HG02970 (cell line): ENCODE results near the gene CASTOR1.

Experiments used
- ATAC-seq: cut with Tn5 transposase; IDR thresholded peaks from one replicate; pipeline ENCODE4 v1.9.1; 2021; ENCODE audit warnings: mild to moderate bottlenecking, moderate library complexity, moderate number of reproducible peaks; ENCODE audit not compliant: unreplicated experiment, low FRiP score

Gene CASTOR1

DNA sequence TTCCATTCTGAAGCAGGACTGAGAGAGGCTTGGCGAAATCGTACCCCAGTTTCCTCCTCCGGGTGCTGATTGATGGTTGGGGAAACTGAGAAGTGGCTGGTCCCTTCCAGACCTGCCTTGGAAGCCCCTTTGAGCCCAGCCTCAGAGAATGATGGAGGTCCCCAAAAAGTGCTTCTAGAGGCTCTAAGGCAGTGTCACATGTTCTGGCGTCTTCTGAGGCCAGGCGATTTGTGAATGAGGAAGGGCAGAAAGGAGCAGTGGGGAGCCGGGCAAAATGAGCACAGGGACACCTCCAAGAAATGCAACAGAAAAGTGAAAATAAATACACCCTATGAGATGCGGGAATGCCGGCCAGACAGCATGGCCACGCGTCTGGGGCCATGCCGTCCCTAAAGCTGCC lies 41.7 kb downstream of the CASTOR1 start:
- no peak for ATAC-seq

GRCh38 chr22:30246814-30247376 lies 42.4 kb downstream of the CASTOR1 start:
- ATAC-seq = no peak

- ATAC-seq = no peak
These were observed 43.1 kb downstream of the CASTOR1 start, which contains the start of gene LIF for GRCh38 chr22:30245985-30246813. TSS of gene LIF (minus strand) at chr22:30246759. CDS start at chr22:30246695, 64 bp downstream.

DNA sequence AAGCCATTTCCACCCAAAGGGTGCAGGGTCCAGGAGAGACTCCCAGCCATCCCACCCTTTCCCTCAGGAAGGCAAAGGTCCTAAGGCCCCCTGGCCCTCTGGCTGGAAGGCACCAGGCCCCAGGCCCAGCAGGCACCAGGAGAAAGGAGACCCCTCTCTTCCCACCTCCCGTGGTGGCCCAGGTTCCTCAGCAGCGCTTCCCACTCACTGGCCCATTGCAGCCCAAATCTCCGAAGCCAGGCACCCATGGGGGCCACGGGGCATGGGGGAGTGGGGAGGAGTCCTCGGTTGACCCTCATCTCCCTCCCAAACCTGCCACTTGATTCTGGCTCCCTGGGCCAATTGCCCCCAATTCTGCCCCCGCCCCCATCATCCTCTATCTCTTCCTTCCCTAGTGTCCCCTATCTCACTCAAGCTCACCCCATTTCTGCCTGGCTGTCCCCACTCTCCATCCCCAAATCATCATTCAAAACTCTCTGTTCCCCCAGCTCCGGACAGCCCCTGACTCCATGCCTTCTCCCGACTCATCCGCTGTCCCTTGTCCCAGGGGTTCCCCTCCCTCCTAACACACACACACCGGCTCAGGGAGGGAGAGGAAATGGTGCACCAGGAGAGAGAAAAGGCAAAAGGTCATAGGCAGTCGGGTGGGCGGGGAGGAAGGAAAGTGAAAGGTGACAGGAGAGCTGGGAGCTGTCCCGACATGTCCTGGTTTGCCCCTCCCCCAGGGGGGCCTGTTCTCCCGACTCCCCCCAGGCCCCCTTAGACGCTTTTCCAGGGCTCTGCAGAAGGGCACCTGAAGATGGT lies 43.9 kb downstream of the CASTOR1 start:
- no peak for ATAC-seq

- ATAC-seq = no peak
These were observed 44.7 kb downstream of the CASTOR1 start for GRCh38 chr22:30244641-30245040.

GRCh38 chr22:30244066-30244465 lies 45.2 kb downstream of the CASTOR1 start:
- no peak for ATAC-seq

- ATAC-seq = no peak
These were observed 45.6 kb downstream of the CASTOR1 start for GRCh38 chr22:30243661-30244060.

GRCh38 chr22:30241576-30242371 lies 47.5 kb downstream of the CASTOR1 start:
- ATAC-seq = no peak

GRCh38 chr22:30240541-30241417 lies 48.5 kb downstream of the CASTOR1 start:
- ATAC-seq = no peak

DNA sequence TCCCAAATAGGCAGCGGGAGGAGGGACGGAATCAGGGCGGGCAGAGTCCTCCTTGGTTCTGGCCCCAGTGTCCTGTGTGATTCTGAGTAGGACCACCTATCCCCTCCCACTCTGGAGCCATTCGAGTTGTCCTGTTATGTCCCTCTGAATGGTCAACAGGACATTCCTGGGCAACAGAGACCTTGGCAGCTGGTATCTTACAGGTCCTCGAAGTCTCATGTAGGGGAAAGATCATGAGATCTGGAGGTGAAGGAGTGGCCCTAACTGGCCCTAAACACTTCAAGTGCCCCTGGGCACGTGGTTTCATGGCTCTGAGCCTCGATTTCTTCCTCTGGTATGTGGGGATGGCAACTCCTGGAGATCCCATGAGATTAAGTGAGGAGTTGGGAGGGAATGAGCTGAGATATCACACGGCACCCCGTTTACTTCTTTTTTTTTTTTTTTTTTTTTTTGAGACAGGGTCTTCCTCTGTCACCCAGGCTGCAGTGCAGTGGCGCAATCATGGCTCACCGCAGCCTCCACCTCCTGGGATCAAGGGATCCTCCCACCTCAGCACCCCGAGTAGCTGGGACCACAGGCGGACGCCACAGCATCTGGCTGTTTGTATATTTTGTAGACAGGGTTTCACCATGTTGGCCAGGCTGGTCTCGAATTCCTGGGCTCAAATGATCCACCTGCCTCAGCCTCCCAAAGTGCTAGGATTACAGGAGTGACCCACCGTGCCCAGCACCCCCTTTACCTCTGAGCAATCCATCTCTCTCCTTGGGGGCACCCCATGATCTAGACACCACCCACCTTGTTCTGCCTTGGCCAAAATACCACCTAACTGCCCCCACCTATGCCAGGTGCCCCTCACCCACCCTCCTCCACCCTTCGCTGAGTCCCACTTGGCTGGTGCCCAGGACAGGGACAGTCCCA lies 49.6 kb downstream of the CASTOR1 start:
- ATAC-seq = no peak

DNA sequence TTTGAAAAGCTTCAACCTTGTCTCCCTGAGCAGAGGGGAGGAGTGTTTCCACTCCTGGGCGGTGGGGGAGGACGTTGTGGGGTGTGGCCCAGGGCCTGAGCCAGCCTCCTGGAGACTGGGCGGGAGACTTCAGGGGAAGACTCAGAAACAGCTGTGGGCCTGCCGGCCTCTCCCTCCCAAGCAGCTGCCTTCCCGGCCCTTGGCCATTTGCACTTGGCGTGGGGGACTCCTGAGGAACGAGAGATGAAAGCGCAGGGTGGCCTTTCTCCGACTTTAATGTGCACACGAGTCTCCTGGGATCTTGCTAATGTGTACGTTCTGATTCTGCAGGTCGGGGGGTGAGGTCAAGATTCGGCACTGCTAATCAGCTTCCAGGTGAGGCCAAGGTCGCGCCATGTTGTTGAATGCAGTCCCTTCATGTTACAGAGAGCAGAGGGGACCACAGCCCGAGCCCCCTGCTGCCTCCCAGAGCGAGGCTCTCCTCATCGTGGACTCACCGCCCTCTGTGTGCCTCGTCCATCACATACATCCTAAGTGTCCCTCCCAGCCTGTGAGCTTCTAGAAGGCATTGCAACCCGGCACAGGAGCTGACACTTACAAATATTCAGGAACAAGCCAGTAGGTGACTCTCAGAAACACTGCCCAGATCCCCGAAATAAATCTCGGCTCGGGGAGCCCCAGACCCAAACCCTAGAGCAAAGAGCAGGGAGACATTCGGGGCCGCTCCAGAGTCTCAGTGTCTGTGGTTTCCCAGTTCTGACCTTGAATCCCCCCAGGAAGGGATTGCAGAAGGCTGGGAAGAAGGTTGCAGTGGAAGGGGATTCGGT lies 50.4 kb downstream of the CASTOR1 start:
- no peak for ATAC-seq

DNA sequence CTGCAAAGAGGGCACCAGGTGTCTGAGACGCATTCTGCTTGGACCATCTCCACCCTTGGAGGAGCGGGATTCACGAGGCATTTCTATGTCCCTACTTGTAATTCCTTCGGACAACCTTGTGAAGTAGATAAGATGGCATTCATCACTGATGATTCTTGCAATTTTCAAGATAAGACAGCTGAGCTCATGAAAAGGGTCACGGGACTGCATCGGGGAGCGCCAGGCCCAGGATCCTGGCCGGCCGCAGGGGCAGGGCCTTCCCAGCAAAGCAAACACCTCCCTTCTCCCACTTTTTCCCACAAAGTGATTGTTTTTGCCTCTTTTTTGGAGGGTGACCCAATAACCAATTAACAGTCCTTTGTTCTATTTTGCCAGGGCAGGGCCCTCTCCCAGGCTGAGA lies 51.2 kb downstream of the CASTOR1 start:
- no peak for ATAC-seq

DNA sequence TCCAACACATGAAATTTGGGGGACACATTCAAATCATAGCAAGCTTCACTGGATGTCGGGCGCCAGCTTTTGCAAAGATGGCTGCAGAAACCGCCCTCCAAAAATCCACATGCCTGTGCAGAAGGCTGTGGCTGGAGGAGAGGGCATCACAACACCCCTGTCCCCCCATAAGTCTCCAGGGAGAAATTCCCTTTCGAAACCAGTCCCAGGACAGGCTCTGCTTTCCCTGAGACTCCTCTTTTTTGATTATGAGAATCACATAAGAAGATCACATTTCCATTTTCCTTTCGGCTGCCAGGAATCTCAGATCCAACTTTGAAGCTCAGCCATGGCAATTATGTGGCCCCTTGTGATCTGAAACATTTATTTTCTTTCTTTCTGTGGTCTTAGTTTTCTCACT lies 52.4 kb downstream of the CASTOR1 start:
- ATAC-seq = no peak

GRCh38 chr22:30235687-30236170 lies 53.6 kb downstream of the CASTOR1 start:
- no peak for ATAC-seq
